Upper lobe of left lung (tissue), 4 donors: ENCODE data around the gene CYP2W1.
"Not testable (repeated sequence)": the region's sequence is repeated elsewhere in the genome, so short reads cannot be mapped to it uniquely, and the experiment has no call there.

Experiments used
- CTCF ChIP-seq, 6 experiments: fragments of 450-650 bp in 4 of 6; fragments of 200-600 bp in 2 of 6; sonication (generic) in 2 of 6; IDR thresholded peaks; one replicate each; pipeline ENCODE4 v1.5.1; 2016 to 2019; ENCODE audit warnings: antibody characterized with exemption in 6 of 6
- POLR2A ChIP-seq, 4 donors: fragments of 450-650 bp; IDR thresholded peaks; one replicate each; pipeline ENCODE4 v1.5.1; 2016 to 2017; ENCODE audit warnings: antibody characterized with exemption in 4 of 4, mild to moderate bottlenecking in 2 of 4
- POLR2AphosphoS5 ChIP-seq, 2 donors: sonication (generic); formaldehyde crosslinking; IDR thresholded peaks; one replicate each; pipeline ENCODE4 v1.5.1; 2017; ENCODE audit warnings: antibody characterized with exemption in 2 of 2

- not testable (repeated sequence) for TF ChIP-seq CTCF, POLR2A, POLR2AphosphoS5 (IDR thresholded peaks at IDR 0.05)
Observed at GRCh38 chr7:959740-960139, 23.2 kb upstream of the CYP2W1 start.
